ENCODE results near the gene MFAP2.

MFAP2 gene

DNA sequence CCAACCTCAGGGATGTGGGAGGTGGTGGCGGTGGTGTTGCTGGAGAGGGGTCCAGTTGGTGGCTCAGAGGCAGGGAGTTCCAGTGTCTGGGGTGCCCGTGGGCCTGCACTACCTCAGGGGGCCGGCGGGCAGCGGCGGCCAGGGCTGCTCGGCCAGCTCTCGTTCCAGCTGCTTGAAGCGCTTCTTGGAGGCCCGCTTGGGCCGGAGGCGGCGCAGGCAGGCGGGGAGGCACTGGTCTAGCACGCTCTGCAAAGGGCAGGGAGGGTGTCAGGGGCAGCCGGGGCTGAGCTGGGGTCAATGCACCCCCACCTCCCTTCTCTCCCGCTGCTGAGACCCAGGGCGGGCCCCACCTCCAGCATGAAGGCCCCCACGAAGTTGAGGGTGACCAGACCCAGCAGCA, 5.7 kb upstream of the MFAP2 start:
- H3K27ac ChIP-seq (ENCODE audit: low read depth, low read length), result no peak overlapping the region
- H3K79me2 ChIP-seq (ENCODE audit: insufficient read depth, low read length), result no peaks in the 10 kb centered on the region
- H3K9me3 ChIP-seq (ENCODE audit: insufficient read depth, low read length), result no peaks in the 10 kb centered on the region
- H3K36me3 ChIP-seq (ENCODE audit: low read length), result no peaks in the 10 kb centered on the region
- H3K4me3 ChIP-seq (ENCODE audit: insufficient read depth, low read length, poor library complexity, severe bottlenecking), result no peak overlapping the region
- TF ChIP-seq EZH2phosphoT487 (conservative IDR thresholded peaks at IDR 0.05; ENCODE audit: low read length), result no peak
- TF ChIP-seq, protein P1, sequence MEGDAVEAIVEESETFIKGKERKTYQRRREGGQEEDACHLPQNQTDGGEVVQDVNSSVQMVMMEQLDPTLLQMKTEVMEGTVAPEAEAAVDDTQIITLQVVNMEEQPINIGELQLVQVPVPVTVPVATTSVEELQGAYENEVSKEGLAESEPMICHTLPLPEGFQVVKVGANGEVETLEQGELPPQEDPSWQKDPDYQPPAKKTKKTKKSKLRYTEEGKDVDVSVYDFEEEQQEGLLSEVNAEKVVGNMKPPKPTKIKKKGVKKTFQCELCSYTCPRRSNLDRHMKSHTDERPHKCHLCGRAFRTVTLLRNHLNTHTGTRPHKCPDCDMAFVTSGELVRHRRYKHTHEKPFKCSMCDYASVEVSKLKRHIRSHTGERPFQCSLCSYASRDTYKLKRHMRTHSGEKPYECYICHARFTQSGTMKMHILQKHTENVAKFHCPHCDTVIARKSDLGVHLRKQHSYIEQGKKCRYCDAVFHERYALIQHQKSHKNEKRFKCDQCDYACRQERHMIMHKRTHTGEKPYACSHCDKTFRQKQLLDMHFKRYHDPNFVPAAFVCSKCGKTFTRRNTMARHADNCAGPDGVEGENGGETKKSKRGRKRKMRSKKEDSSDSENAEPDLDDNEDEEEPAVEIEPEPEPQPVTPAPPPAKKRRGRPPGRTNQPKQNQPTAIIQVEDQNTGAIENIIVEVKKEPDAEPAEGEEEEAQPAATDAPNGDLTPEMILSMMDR (IDR thresholded peaks at IDR 0.05; ENCODE audit: insufficient read depth, low read length, poor library complexity, severe bottlenecking), result no peak
- no peaks in the 10 kb centered on the region for H4K20me1 ChIP-seq (ENCODE audit: low read depth, low read length)
- H3K9ac ChIP-seq (ENCODE audit: low read length), result no peak overlapping the region
- H2AFZ ChIP-seq (ENCODE audit: low read depth, low read length, severe bottlenecking), result no peak overlapping the region
- H3K27me3 ChIP-seq (ENCODE audit: low read length), result no peaks in the 10 kb centered on the region
- H3F3A ChIP-seq (ENCODE audit: insufficient read depth), result no peaks in the 10 kb centered on the region
- H3K9me2 ChIP-seq (replicated peaks; ENCODE audit: insufficient read depth, low read length), result no peaks in the 10 kb centered on the region
- H3K4me2 ChIP-seq (ENCODE audit: low read depth, low read length, poor library complexity, severe bottlenecking), result no peak overlapping the region

DNA sequence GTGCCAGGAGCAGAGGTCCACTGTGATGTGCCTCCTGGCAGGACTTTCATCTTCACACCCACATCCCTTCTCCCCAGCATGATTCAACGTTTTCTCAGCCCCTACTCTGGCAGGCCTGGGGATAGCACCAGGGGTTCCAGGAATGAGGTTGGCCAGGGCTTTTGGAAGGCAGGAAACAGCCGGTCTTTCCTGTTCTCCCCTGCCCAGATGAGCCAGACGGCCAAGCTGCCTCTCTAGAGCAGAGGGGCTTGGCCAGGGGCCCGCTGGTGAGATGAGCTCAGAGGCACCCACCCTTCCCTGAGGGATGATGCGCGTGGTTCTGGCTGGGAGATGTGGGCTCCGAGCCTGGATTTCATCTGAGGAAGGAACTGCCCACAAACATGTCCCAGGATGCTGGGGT, 4.3 kb upstream of the MFAP2 start:
- no peak for TF ChIP-seq EZH2phosphoT487 (conservative IDR thresholded peaks at IDR 0.05; ENCODE audit: low read length)
- TF ChIP-seq, protein P1 (IDR thresholded peaks at IDR 0.05; ENCODE audit: insufficient read depth, low read length, poor library complexity, severe bottlenecking), result no peak
- Histone ChIP-seq H3K36me3 (ENCODE audit: low read length) (no peaks in the 10 kb centered on the region), H2AFZ (ENCODE audit: low read depth, low read length, severe bottlenecking) (no peak overlapping the region), H3K9me3 (ENCODE audit: insufficient read depth, low read length) (no peaks in the 10 kb centered on the region), H3K79me2 (ENCODE audit: insufficient read depth, low read length) (no peaks in the 10 kb centered on the region), H3K27ac (ENCODE audit: low read depth, low read length) (no peak overlapping the region), H3K4me3 (ENCODE audit: insufficient read depth, low read length, poor library complexity, severe bottlenecking) (no peak overlapping the region), H3K9me2 (replicated peaks; ENCODE audit: insufficient read depth, low read length) (no peaks in the 10 kb centered on the region), H3K9ac (ENCODE audit: low read length) (no peak overlapping the region), H3K4me2 (ENCODE audit: low read depth, low read length, poor library complexity, severe bottlenecking) (no peak overlapping the region), H3K27me3 (ENCODE audit: low read length) (no peaks in the 10 kb centered on the region), H3F3A (ENCODE audit: insufficient read depth) (no peaks in the 10 kb centered on the region), H4K20me1 (ENCODE audit: low read depth, low read length) (no peaks in the 10 kb centered on the region)

DNA sequence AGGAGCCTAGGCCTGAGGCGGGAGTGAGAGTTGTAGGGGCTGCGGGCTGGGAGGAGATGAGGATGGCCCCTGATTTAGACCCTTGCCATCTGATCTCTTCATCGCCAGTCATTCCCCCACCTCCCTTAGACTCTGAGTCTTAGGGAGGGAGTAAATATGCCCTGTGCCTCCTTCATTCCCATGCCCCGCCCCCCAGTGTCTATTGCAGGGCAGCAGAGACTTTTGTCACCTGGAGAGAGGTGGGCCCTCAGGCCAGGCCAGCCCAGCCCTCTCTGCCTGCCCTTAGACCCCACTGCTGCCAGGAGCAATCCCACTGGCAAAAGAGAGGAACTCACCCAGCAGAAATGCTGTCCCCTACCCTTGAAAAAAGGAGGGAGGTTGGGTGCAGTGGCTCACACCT, 3.2 kb upstream of the MFAP2 start:
- Histone ChIP-seq H3K4me2 (ENCODE audit: low read depth, low read length, poor library complexity, severe bottlenecking) (no peak overlapping the region), H3K79me2 (ENCODE audit: insufficient read depth, low read length) (no peaks in the 10 kb centered on the region), H3K36me3 (ENCODE audit: low read length) (no peaks in the 10 kb centered on the region), H3K9ac (ENCODE audit: low read length) (no peak overlapping the region), H3K27me3 (ENCODE audit: low read length) (no peaks in the 10 kb centered on the region), H3K9me3 (ENCODE audit: insufficient read depth, low read length) (no peaks in the 10 kb centered on the region), H2AFZ (ENCODE audit: low read depth, low read length, severe bottlenecking) (no peak overlapping the region), H4K20me1 (ENCODE audit: low read depth, low read length) (no peaks in the 10 kb centered on the region), H3K9me2 (replicated peaks; ENCODE audit: insufficient read depth, low read length) (no peaks in the 10 kb centered on the region), H3K27ac (ENCODE audit: low read depth, low read length) (no peak overlapping the region), H3K4me3 (ENCODE audit: insufficient read depth, low read length, poor library complexity, severe bottlenecking) (no peak overlapping the region), H3F3A (ENCODE audit: insufficient read depth) (no peaks in the 10 kb centered on the region)
- no peak for TF ChIP-seq EZH2phosphoT487 (conservative IDR thresholded peaks at IDR 0.05; ENCODE audit: low read length)
- TF ChIP-seq, protein P1 (IDR thresholded peaks at IDR 0.05; ENCODE audit: insufficient read depth, low read length, poor library complexity, severe bottlenecking), result no peak

Data from SU-DHL-6 (cell line).